ENCODE data around the gene PCNX3. TPM values are rescaled to one million over a fixed set of nuclear protein-coding genes. Genes with fewer than 3 reads are reported as not detected.

The PCNX3 gene
- total RNA-seq: 10 to 100 TPM; 38.5 to 59.3 (median 43.6) TPM

- peaks cover 50% of the 10 kb centered on the region for H3K4me1 ChIP-seq
- peak within 1 kb of the TSS; percentile 89 for H3K27ac ChIP-seq
- H3K9me3 ChIP-seq: no peaks in the 10 kb centered on the region
- peak; percentile 100 for DNase-seq (ENCODE audit: low spot score in 2 of 2)
- no peaks in the 10 kb centered on the region for H3K27me3 ChIP-seq
- WGBS: under 1% methylated on average over 36 of the region's 55 CpGs
- peaks cover 42% of the 10 kb centered on the region for H3K36me3 ChIP-seq
- TF ChIP-seq EP300 (IDR thresholded peaks at IDR 0.05): no peak
- TF ChIP-seq POLR2AphosphoS5 (IDR thresholded peaks at IDR 0.05): peak in 1 of 3 donors; percentile 42
- peak in 1 of 2 donors; percentile 27 for TF ChIP-seq POLR2A (IDR thresholded peaks at IDR 0.05)
- TF ChIP-seq CTCF (IDR thresholded peaks at IDR 0.05): no peak
- H3K4me3 ChIP-seq: peak within 1 kb of the TSS; percentile 83
Measured at GRCh38 chr11:65615229-65615949, at the start of gene PCNX3. TSS of gene PCNX3 (plus strand) at chr11:65615776. CDS start at chr11:65616312, 536 bp downstream.

GRCh38 chr11:65569164-65569972 lies 46.2 kb upstream of the PCNX3 start:
- peak overlapping the region; percentile 92 for H3K27ac ChIP-seq
- peaks cover 3% of the 10 kb centered on the region for H3K36me3 ChIP-seq
- peaks cover 65% of the 10 kb centered on the region for H3K4me1 ChIP-seq
- no peaks in the 10 kb centered on the region for H3K27me3 ChIP-seq
- TF ChIP-seq POLR2A (IDR thresholded peaks at IDR 0.05) (no peak), POLR2AphosphoS5 (IDR thresholded peaks at IDR 0.05) (no peak), EP300 (IDR thresholded peaks at IDR 0.05) (no peak), CTCF (IDR thresholded peaks at IDR 0.05) (no peak)
- peak overlapping the region; percentile 94 for H3K4me3 ChIP-seq
- 7% methylated on average over 27 of the region's 28 CpGs for WGBS
- DNase-seq (ENCODE audit: low spot score in 2 of 2): no peak
- no peaks in the 10 kb centered on the region for H3K9me3 ChIP-seq

GRCh38 chr11:65569973-65570918 lies 45.3 kb upstream of the PCNX3 start, which contains the start of gene ZNRD2:
TSS of gene ZNRD2 (plus strand) at chr11:65570477. CDS start at chr11:65570492, 15 bp downstream.
- Histone ChIP-seq H3K27ac (peak within 1 kb of the TSS; percentile 92), H3K4me1 (peaks cover 73% of the 10 kb centered on the region), H3K9me3 (no peaks in the 10 kb centered on the region), H3K4me3 (peak within 1 kb of the TSS; percentile 94), H3K27me3 (no peaks in the 10 kb centered on the region), H3K36me3 (peaks cover 3% of the 10 kb centered on the region)
- WGBS: 3% methylated on average over 6 of the region's 89 CpGs
- peak in 1 of 2 donors; percentile 29 for TF ChIP-seq CTCF (IDR thresholded peaks at IDR 0.05)
- peak in 1 of 2 donors; percentile 59 for TF ChIP-seq POLR2A (IDR thresholded peaks at IDR 0.05)
- no peak for TF ChIP-seq EP300 (IDR thresholded peaks at IDR 0.05)
- peak; percentile 72 to 94 (median 85) for TF ChIP-seq POLR2AphosphoS5 (IDR thresholded peaks at IDR 0.05)
- DNase-seq (ENCODE audit: low spot score in 2 of 2): peak; percentile 99

GRCh38 chr11:65571420-65571819 lies 44.2 kb upstream of the PCNX3 start:
- WGBS: 82% methylated on average over 8 of the region's 9 CpGs
- Histone ChIP-seq H3K27me3 (no peaks in the 10 kb centered on the region), H3K36me3 (peaks cover 3% of the 10 kb centered on the region), H3K9me3 (no peaks in the 10 kb centered on the region), H3K27ac (no peak overlapping the region), H3K4me3 (peak overlapping the region; percentile 94), H3K4me1 (peaks cover 74% of the 10 kb centered on the region)
- TF ChIP-seq POLR2AphosphoS5 (IDR thresholded peaks at IDR 0.05): no peak
- no peak for TF ChIP-seq POLR2A (IDR thresholded peaks at IDR 0.05)
- no peak for TF ChIP-seq CTCF (IDR thresholded peaks at IDR 0.05)
- DNase-seq (ENCODE audit: low spot score in 2 of 2): peak in 1 of 2 donors; percentile 66
